CD4-positive, CD25-positive, alpha-beta regulatory T cell (primary cell): ENCODE results near the gene MRPL22. TPM values are rescaled to one million over a fixed set of nuclear protein-coding genes. Genes with fewer than 3 reads are reported as not detected.

Experiments used
- ATAC-seq, 2 donors: fragments of 150-1000 bp; cut with Tn5 transposase; one replicate each; pipeline ENCODE4 v1.10.0; 2021; ENCODE audit warnings: low read depth in 2 of 2, moderate number of reproducible peaks in 2 of 2, moderate library complexity in 1 of 2
- DNase-seq, 3 donors: peaks; one replicate each; pipeline versions ENCODE4 v3.0.0 to v3.0.0-alpha.2; 2012 to 2022; ENCODE audit warnings: mixed read lengths in 1 of 3
- H3K27ac ChIP-seq: one replicate; pipeline ENCODE4 v1.7.0; 2013; ENCODE audit warnings: mild to moderate bottlenecking, low read length; ENCODE audit not compliant: insufficient read depth, poor library complexity, severe bottlenecking
- H3K27me3 ChIP-seq: one replicate; pipeline ENCODE4 v1.7.0; 2013; ENCODE audit warnings: low read length; ENCODE audit not compliant: control insufficient read depth, insufficient read depth
- H3K36me3 ChIP-seq: one replicate; pipeline ENCODE4 v1.7.0; 2013; ENCODE audit warnings: mild to moderate bottlenecking, low read length, moderate library complexity; ENCODE audit not compliant: control insufficient read depth, insufficient read depth
- H3K4me1 ChIP-seq: 2 replicates; pipeline ENCODE4 v1.7.0; 2013; ENCODE audit warnings: mild to moderate bottlenecking, low read length; ENCODE audit not compliant: insufficient read depth, control insufficient read depth, poor library complexity, severe bottlenecking
- H3K4me3 ChIP-seq: one replicate; pipeline ENCODE4 v1.7.0; 2013; ENCODE audit warnings: low read depth, mild to moderate bottlenecking, low read length, moderate library complexity
- H3K9me3 ChIP-seq, 2 experiments: 1 replicate in 1 of 2; 2 replicates in 1 of 2; pipeline ENCODE4 v1.7.0; 2013; ENCODE audit warnings: low read length in 2 of 2, mild to moderate bottlenecking in 1 of 2, moderate library complexity in 1 of 2; ENCODE audit not compliant: control insufficient read depth in 2 of 2
- H3K27ac Mint-ChIP-seq, 3 donors: one replicate each; pipeline ENCODE4 v1.8.0; 2020 to 2022; ENCODE audit warnings: mild to moderate bottlenecking in 3 of 3, mixed read lengths in 3 of 3, moderate library complexity in 2 of 3
- H3K27me3 Mint-ChIP-seq: one replicate; pipeline ENCODE4 v1.8.0; 2022; ENCODE audit warnings: mild to moderate bottlenecking, mixed read lengths
- H3K36me3 Mint-ChIP-seq: one replicate; pipeline ENCODE4 v1.8.0; 2020; ENCODE audit warnings: mixed read lengths
- H3K4me1 Mint-ChIP-seq, 4 donors: one replicate each; pipeline ENCODE4 v1.8.0; 2020 to 2022; ENCODE audit warnings: mixed read lengths in 4 of 4, mild to moderate bottlenecking in 1 of 4
- H3K4me3 Mint-ChIP-seq, 4 donors: one replicate each; pipeline ENCODE4 v1.8.0; 2020 to 2022; ENCODE audit warnings: mild to moderate bottlenecking in 4 of 4, mixed read lengths in 4 of 4, moderate library complexity in 3 of 4
- H3K9me3 Mint-ChIP-seq, 7 donors: one replicate each; pipeline ENCODE4 v1.8.0; 2020 to 2022; ENCODE audit warnings: mixed read lengths in 7 of 7, mild to moderate bottlenecking in 3 of 7, moderate library complexity in 2 of 7
- polyA plus RNA-seq, 4 donors: library from polyadenylated mRNA; unstranded; fragments of 300-500 nt; fragmentation: Illumina TruSeq; gene quantifications; one replicate each; pipeline ENCODE4 v1.2.3, GENCODE V29; 2021
- total RNA-seq: library from RNA; stranded (reverse); gene quantifications from one replicate; pipeline ENCODE4 v1.2.3, GENCODE V29; 2022

MRPL22 gene
- total and polyA plus RNA-seq, 5 donors from 2014 or later, result 22.8 to 138 (median 108) TPM

DNA sequence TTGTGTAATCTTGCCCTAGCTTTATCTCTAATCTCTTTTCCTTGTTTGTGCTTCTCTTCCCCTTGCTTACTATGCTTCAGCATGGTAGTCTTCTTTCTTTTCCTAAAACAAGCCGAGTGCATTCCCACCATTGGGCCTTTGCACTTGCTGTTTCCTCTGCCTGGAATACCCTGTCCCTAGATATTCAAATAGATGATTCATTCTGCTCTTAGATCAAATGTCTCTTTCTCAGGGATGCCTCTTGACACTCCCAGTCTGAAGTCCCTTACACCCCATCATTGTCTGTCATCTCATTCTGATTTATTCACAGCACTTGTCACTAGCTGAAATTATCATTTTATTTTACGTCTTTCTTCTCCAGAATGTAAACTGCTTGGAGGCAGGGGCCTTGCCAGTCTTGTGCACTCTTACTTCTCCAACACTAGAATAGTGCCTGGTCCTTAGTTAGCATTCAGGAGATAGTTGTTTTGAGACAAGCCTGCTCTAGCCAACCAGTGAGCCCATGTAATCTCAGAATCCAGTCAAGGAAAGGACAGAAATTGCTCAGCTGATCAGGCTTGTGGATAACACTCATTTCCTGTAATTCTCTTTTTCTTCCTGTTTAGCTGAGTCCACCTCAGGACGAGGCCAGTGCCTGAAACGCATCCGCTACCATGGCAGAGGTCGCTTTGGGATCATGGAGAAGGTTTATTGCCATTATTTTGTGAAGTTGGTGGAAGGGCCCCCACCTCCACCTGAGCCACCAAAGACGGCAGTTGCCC lies 25.4 kb downstream of the MRPL22 start:
- H3K9me3 Mint-ChIP-seq, result no peaks in the 10 kb centered on the region
- Histone ChIP-seq H3K4me1 (no peaks in the 10 kb centered on the region), H3K9me3 (no peaks in the 10 kb centered on the region), H3K36me3 (peaks cover 49% of the 10 kb centered on the region), H3K27me3 (no peaks in the 10 kb centered on the region), H3K27ac (no peak overlapping the region), H3K4me3 (no peak overlapping the region)
- DNase-seq (no peak), ATAC-seq (no peak)
- peak overlapping the region in 1 of 3 donors; percentile 63 for H3K27ac Mint-ChIP-seq
- H3K4me1 Mint-ChIP-seq, result peaks cover 2 to 17% (median 13%) of the 10 kb centered on the region in 4 donors
- H3K4me3 Mint-ChIP-seq, result no peak overlapping the region
- H3K36me3 Mint-ChIP-seq, result peaks cover 45% of the 10 kb centered on the region
- no peaks in the 10 kb centered on the region for H3K27me3 Mint-ChIP-seq

DNA sequence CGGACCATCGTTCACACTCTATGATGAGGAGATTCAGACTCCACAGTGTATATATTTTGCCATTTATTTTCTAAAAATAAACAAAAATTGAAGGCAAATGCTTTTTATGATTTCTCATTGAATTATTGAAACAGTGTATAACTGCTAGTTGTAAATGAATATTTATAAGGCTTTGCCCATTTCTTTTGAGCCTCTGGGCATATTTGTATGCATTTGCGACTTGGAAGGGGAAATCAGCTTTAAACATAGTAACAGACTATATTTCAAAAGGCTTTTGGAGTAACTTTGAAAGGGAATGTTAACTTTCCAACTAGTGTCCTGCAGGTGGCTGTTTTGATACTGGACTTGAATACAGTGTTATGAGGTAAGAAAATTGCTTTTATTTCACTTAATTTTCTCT lies 26.0 kb downstream of the MRPL22 start:
- Histone ChIP-seq H3K9me3 (no peaks in the 10 kb centered on the region), H3K4me1 (no peaks in the 10 kb centered on the region), H3K27me3 (no peaks in the 10 kb centered on the region), H3K4me3 (no peak overlapping the region), H3K27ac (no peak overlapping the region), H3K36me3 (peaks cover 43% of the 10 kb centered on the region)
- ATAC-seq (no peak), DNase-seq (no peak)
- Mint-ChIP-seq H3K27ac (no peak overlapping the region), H3K27me3 (no peaks in the 10 kb centered on the region), H3K9me3 (no peaks in the 10 kb centered on the region), H3K4me1 (peaks cover 2 to 17% (median 13%) of the 10 kb centered on the region in 4 donors), H3K36me3 (peaks cover 44% of the 10 kb centered on the region), H3K4me3 (no peak overlapping the region)

DNA sequence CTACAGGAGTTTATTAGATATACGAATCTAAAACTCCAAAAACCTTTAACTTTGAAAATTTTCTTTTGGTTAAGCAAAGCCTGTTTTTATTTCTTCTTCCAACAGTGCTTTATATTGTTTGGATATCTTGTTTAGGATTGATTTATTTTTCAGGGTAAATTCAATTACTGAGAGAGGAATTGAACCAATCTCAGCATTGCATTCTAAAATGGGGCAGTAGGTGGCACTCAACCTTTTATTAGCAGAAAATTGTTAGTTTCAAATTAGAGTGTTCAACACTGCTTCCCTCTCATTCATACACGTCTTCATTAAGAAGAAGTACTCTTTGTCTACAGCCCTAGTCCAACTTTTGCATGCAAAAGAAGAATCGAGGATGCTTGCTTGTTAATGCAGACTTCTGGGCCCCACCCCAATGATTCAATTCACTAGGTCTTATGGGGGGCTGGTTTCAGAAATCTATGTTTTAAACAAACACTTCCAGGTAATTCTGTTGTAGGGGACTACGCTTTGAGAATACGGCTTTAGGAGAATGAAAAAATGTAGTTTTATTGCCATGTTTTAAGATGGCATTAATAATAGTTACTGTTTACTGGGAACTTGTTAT lies 26.6 kb downstream of the MRPL22 start:
- peaks cover 2 to 17% (median 12%) of the 10 kb centered on the region in 4 donors for H3K4me1 Mint-ChIP-seq
- no peak overlapping the region for H3K4me3 Mint-ChIP-seq
- H3K27me3 Mint-ChIP-seq, result no peaks in the 10 kb centered on the region
- no peaks in the 10 kb centered on the region for H3K9me3 Mint-ChIP-seq
- no peaks in the 10 kb centered on the region for H3K4me1 ChIP-seq
- H3K36me3 Mint-ChIP-seq, result peaks cover 41% of the 10 kb centered on the region
- no peak overlapping the region for H3K4me3 ChIP-seq
- H3K27ac Mint-ChIP-seq, result no peak overlapping the region
- no peaks in the 10 kb centered on the region for H3K9me3 ChIP-seq
- H3K27me3 ChIP-seq, result no peaks in the 10 kb centered on the region
- no peak for ATAC-seq
- peaks cover 37% of the 10 kb centered on the region for H3K36me3 ChIP-seq
- peak in 1 of 3 donors; percentile 26 for DNase-seq
- H3K27ac ChIP-seq, result no peak overlapping the region

DNA sequence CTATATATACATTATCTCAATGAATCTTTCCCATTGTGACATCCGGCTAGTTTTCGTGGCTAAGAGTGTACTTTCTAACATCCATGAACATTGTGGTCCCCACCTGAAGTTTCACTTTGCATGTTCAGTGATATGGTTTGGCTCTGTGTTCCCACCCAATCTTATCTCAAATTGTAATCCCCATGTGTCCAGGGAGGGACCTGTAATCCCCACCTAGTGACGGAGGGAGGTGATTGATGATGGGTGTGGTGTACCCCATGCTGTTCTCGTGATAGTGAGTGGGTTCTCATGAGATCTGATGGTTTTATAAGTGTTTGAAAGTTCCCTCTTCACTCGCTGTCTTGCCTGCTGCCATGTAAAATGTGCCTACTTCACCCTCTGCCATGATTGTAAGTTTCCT lies 28.1 kb downstream of the MRPL22 start:
- Mint-ChIP-seq H3K27ac (no peak overlapping the region), H3K4me3 (no peak overlapping the region), H3K9me3 (no peaks in the 10 kb centered on the region), H3K27me3 (no peaks in the 10 kb centered on the region), H3K36me3 (peaks cover 38% of the 10 kb centered on the region), H3K4me1 (peaks cover 2 to 11% (median 6%) of the 10 kb centered on the region in 4 donors)
- no peaks in the 10 kb centered on the region for H3K9me3 ChIP-seq
- H3K36me3 ChIP-seq, result peaks cover 31% of the 10 kb centered on the region
- no peak overlapping the region for H3K27ac ChIP-seq
- DNase-seq, result no peak
- no peak overlapping the region for H3K4me3 ChIP-seq
- ATAC-seq, result no peak
- H3K27me3 ChIP-seq, result no peaks in the 10 kb centered on the region
- H3K4me1 ChIP-seq, result no peaks in the 10 kb centered on the region

DNA sequence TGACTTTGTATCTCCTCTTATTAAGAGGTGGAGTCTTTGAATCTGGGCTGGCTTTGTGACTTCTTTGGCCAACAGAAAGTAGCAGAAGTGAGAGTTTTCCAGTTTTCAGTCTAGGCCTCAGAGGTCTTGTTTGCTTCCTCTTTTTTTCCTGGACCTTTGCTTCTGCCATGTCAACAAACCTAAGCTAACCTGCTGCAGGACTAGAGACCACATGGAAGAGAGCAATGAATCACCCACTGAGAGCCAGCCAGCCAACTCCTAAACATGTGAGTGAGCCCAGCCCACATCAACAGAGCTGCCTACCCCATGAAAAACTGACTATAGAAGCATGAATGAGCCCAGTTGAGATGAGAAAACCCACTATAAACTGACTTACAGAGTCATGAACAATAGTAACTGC lies 29.9 kb downstream of the MRPL22 start:
- Histone ChIP-seq H3K27me3 (no peaks in the 10 kb centered on the region), H3K9me3 (no peaks in the 10 kb centered on the region), H3K36me3 (peaks cover 26% of the 10 kb centered on the region), H3K27ac (no peak overlapping the region), H3K4me3 (no peak overlapping the region), H3K4me1 (no peaks in the 10 kb centered on the region)
- Mint-ChIP-seq H3K4me1 (peaks cover 0 to 11% (median 2%) of the 10 kb centered on the region in 4 donors), H3K27me3 (no peaks in the 10 kb centered on the region), H3K4me3 (no peak overlapping the region), H3K36me3 (peaks cover 28% of the 10 kb centered on the region), H3K27ac (no peak overlapping the region), H3K9me3 (no peaks in the 10 kb centered on the region)
- no peak for DNase-seq
- ATAC-seq, result no peak

DNA sequence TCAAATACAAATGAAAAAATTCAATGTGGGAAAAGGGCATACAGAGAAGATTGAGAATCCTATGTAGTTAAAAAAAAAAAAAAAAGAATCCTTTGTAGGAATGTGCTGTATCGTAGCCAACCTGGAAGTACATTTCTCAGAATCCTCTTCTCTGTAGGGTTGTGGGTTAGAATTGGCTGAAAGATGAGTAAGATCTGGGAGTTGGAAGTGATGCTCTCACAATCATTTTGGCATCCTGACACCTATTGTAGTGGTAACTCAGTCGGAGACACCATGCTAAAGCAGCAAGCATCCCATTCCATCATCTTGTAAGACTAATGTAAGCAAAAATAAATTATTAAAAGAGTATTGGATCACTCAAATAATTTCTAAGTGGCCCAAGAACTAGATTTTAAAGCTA lies 30.6 kb downstream of the MRPL22 start:
- no peak overlapping the region for H3K4me3 ChIP-seq
- H3K36me3 ChIP-seq, result peaks cover 21% of the 10 kb centered on the region
- DNase-seq (no peak), ATAC-seq (no peak)
- H3K36me3 Mint-ChIP-seq, result peaks cover 23% of the 10 kb centered on the region
- H3K9me3 ChIP-seq, result no peaks in the 10 kb centered on the region
- no peak overlapping the region for H3K27ac Mint-ChIP-seq
- no peak overlapping the region for H3K4me3 Mint-ChIP-seq
- peaks cover 0 to 4% (median 2%) of the 10 kb centered on the region in 4 donors for H3K4me1 Mint-ChIP-seq
- no peak overlapping the region for H3K27ac ChIP-seq
- H3K9me3 Mint-ChIP-seq, result no peaks in the 10 kb centered on the region
- no peaks in the 10 kb centered on the region for H3K27me3 Mint-ChIP-seq
- H3K4me1 ChIP-seq, result no peaks in the 10 kb centered on the region
- no peaks in the 10 kb centered on the region for H3K27me3 ChIP-seq

DNA sequence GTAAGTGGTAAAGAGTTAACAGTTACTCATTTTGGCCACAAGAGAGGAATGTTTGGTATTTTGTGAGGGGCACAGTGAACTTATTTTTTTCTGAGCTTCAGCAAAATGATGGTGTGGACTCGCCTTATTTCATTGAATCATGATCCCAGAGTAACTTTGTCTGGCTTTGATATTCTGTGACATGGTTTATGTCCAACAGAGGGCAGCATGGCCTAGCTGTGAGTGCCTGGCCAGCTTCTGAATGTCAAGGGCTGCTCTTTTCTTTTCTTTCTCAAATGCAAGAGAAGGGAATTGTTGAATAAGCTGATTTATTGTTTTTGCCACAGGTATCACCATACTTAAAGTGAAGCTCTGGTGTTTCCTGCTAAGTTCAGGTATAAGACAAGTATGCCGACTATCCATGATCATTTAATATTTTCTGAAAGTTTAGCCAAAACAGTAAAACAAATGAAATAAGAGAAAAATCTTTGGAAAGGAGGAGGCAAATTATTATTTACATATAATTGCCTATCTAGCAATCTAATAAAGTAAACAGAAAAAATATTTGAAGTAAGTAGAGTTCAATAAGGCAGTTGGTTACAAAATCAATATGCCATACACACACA lies 31.7 kb downstream of the MRPL22 start:
- DNase-seq (peak in 1 of 3 donors; percentile 13), ATAC-seq (no peak)
- Mint-ChIP-seq H3K27me3 (no peaks in the 10 kb centered on the region), H3K36me3 (peaks cover 25% of the 10 kb centered on the region), H3K9me3 (no peaks in the 10 kb centered on the region), H3K4me3 (no peak overlapping the region), H3K27ac (peak overlapping the region in 1 of 3 donors; percentile 53), H3K4me1 (no peaks in the 10 kb centered on the region)
- H3K27me3 ChIP-seq, result no peaks in the 10 kb centered on the region
- peaks cover 10% of the 10 kb centered on the region for H3K36me3 ChIP-seq
- no peaks in the 10 kb centered on the region for H3K9me3 ChIP-seq
- H3K27ac ChIP-seq, result no peak overlapping the region
- no peak overlapping the region for H3K4me3 ChIP-seq
- no peaks in the 10 kb centered on the region for H3K4me1 ChIP-seq
